ENCODE measurements around the gene ETF1.

- TF ChIP-seq EZH2 (IDR thresholded peaks at IDR 0.05) (no peak), CTCF (IDR thresholded peaks at IDR 0.05) (no peak), EZH2phosphoT487 (IDR thresholded peaks at IDR 0.05) (no peak)
These were observed 4.0 kb downstream of the ETF1 start for GRCh38 chr5:138538943-138539627.
